GM23338 (cell line): ENCODE data around the gene RAB3IL1.

Source experiments
- CREB1 ChIP-seq: fragments of 250-450 bp; sonication (Bioruptor Pico); IDR thresholded peaks from 2 replicates; pipeline ENCODE4 v1.5.0; 2020; ENCODE audit warnings: low read depth, mild to moderate bottlenecking, moderate library complexity
- CTCF ChIP-seq, 2 experiments: fragments of 200-600 bp in 1 of 2; sonication (generic) in 1 of 2; conservative IDR thresholded peaks; 2 replicates each; pipeline versions ENCODE4 v1.5.1 to v1.6.1; 2016 to 2017; ENCODE audit warnings: antibody characterized with exemption in 2 of 2, low read depth in 2 of 2, mild to moderate bottlenecking in 2 of 2, moderate library complexity in 1 of 2
- ETS1 ChIP-seq: IDR thresholded peaks from 2 replicates; pipeline ENCODE4 v1.6.1; 2016; ENCODE audit warnings: antibody characterized with exemption
- EZH2 ChIP-seq: fragments of 200-600 bp; sonication (generic); IDR thresholded peaks from one replicate; pipeline ENCODE4 v1.8.0; 2017; ENCODE audit warnings: antibody characterized with exemption, mild to moderate bottlenecking, low read depth; ENCODE audit not compliant: unreplicated experiment
- EZH2phosphoT487 ChIP-seq: fragments of 200-600 bp; sonication (generic); IDR thresholded peaks from one replicate; pipeline ENCODE4 v1.8.1; 2018; ENCODE audit warnings: antibody characterized with exemption; ENCODE audit not compliant: unreplicated experiment
- POLR2AphosphoS5 ChIP-seq: IDR thresholded peaks from 2 replicates; pipeline ENCODE4 v1.6.1; 2016; ENCODE audit warnings: antibody characterized with exemption, low read depth
- REST ChIP-seq: IDR thresholded peaks from one replicate; pipeline ENCODE4 v1.6.1; 2018; ENCODE audit warnings: antibody characterized with exemption; ENCODE audit not compliant: unreplicated experiment

GRCh38 chr11:61930933-61931332 lies 13.6 kb upstream of the RAB3IL1 start:
- no peak for TF ChIP-seq ETS1
- TF ChIP-seq CTCF (conservative IDR thresholded peaks at IDR 0.05; ENCODE audit: low read depth in 2 of 2) = no peak
- no peak for TF ChIP-seq EZH2
- TF ChIP-seq POLR2AphosphoS5 = no peak
- no peak for TF ChIP-seq EZH2phosphoT487
- no peak for TF ChIP-seq CREB1
- TF ChIP-seq REST = no peak
